ENCODE results near the gene ATF3. TPM values are rescaled to one million over a fixed set of nuclear protein-coding genes. Genes with fewer than 3 reads are reported as not detected.

ATF3 gene
- total and polyA plus RNA-seq, 4 donors, result 1.1 to 8.8 (median 5.5) TPM

GRCh38 chr1:212591922-212592321 lies 16.6 kb upstream of the ATF3 start (continued):
- TF ChIP-seq, protein P1, sequence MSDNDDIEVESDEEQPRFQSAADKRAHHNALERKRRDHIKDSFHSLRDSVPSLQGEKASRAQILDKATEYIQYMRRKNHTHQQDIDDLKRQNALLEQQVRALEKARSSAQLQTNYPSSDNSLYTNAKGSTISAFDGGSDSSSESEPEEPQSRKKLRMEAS (IDR thresholded peaks at IDR 0.05), result no peak
- TF ChIP-seq ATF3 (IDR thresholded peaks at IDR 0.05), result no peak
- TF ChIP-seq RXRA (IDR thresholded peaks at IDR 0.05), result no peak
- no peak for TF ChIP-seq TAF1 (conservative IDR thresholded peaks at IDR 0.05)
- TF ChIP-seq NR2F2 (IDR thresholded peaks at IDR 0.05), result no peak
- no peak for TF ChIP-seq HNF4A (conservative IDR thresholded peaks at IDR 0.05)
- TF ChIP-seq FOXA1 (IDR thresholded peaks at IDR 0.05), result no peak
- no peak for TF ChIP-seq YY1 (IDR thresholded peaks at IDR 0.05)
- TF ChIP-seq SP1 (IDR thresholded peaks at IDR 0.05), result no peak
- TF ChIP-seq HNF4G (IDR thresholded peaks at IDR 0.05), result no peak

- WGBS, result 88% methylated on average over 3 of the region's 3 CpGs
- TF ChIP-seq, protein P2, sequence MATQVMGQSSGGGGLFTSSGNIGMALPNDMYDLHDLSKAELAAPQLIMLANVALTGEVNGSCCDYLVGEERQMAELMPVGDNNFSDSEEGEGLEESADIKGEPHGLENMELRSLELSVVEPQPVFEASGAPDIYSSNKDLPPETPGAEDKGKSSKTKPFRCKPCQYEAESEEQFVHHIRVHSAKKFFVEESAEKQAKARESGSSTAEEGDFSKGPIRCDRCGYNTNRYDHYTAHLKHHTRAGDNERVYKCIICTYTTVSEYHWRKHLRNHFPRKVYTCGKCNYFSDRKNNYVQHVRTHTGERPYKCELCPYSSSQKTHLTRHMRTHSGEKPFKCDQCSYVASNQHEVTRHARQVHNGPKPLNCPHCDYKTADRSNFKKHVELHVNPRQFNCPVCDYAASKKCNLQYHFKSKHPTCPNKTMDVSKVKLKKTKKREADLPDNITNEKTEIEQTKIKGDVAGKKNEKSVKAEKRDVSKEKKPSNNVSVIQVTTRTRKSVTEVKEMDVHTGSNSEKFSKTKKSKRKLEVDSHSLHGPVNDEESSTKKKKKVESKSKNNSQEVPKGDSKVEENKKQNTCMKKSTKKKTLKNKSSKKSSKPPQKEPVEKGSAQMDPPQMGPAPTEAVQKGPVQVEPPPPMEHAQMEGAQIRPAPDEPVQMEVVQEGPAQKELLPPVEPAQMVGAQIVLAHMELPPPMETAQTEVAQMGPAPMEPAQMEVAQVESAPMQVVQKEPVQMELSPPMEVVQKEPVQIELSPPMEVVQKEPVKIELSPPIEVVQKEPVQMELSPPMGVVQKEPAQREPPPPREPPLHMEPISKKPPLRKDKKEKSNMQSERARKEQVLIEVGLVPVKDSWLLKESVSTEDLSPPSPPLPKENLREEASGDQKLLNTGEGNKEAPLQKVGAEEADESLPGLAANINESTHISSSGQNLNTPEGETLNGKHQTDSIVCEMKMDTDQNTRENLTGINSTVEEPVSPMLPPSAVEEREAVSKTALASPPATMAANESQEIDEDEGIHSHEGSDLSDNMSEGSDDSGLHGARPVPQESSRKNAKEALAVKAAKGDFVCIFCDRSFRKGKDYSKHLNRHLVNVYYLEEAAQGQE (IDR thresholded peaks at IDR 0.05), result no peak
- no peak for TF ChIP-seq NR2F2 (IDR thresholded peaks at IDR 0.05)
- TF ChIP-seq HNF4G (IDR thresholded peaks at IDR 0.05), result no peak
- no peak for TF ChIP-seq GABPA (IDR thresholded peaks at IDR 0.05 in 1 of 2, conservative IDR thresholded peaks at IDR 0.05 in 1 of 2)
- no peak for TF ChIP-seq YY1 (IDR thresholded peaks at IDR 0.05)
- no peak for TF ChIP-seq SP1 (IDR thresholded peaks at IDR 0.05)
- TF ChIP-seq, protein P1 (IDR thresholded peaks at IDR 0.05), result no peak
- TF ChIP-seq HNF4A (conservative IDR thresholded peaks at IDR 0.05), result no peak
- TF ChIP-seq ATF3 (IDR thresholded peaks at IDR 0.05), result no peak
- Histone ChIP-seq H3K4me3 (ENCODE audit: low read depth in 1 of 3, low read length in 3 of 3) (no peak overlapping the region), H3K27ac (ENCODE audit: low read depth in 1 of 2, low read length in 2 of 2) (no peak overlapping the region), H3K9ac (ENCODE audit: low read depth in 1 of 2, low read length in 2 of 2) (no peak overlapping the region), H3K4me1 (ENCODE audit: control insufficient read depth in 4 of 4, insufficient read depth in 4 of 4, low read length in 3 of 4) (no peaks in the 10 kb centered on the region), H3K27me3 (ENCODE audit: control insufficient read depth in 4 of 4, insufficient read depth in 4 of 4, low read length in 3 of 4) (no peaks in the 10 kb centered on the region), H3K9me3 (ENCODE audit: control insufficient read depth in 4 of 4, low read length in 3 of 4) (no peaks in the 10 kb centered on the region), H3K36me3 (ENCODE audit: control insufficient read depth in 4 of 4, insufficient read depth in 3 of 4, low read depth in 1 of 4, low read length in 3 of 4) (no peaks in the 10 kb centered on the region)
- no peak for DNase-seq (ENCODE audit: low spot score)
Observed at GRCh38 chr1:212593821-212594251, 14.7 kb upstream of the ATF3 start.

GRCh38 chr1:212594640-212595039 lies 13.9 kb upstream of the ATF3 start:
- Histone ChIP-seq H3K4me1 (ENCODE audit: control insufficient read depth in 4 of 4, insufficient read depth in 4 of 4, low read length in 3 of 4) (no peaks in the 10 kb centered on the region), H3K9me3 (ENCODE audit: control insufficient read depth in 4 of 4, low read length in 3 of 4) (no peaks in the 10 kb centered on the region), H3K36me3 (ENCODE audit: control insufficient read depth in 4 of 4, insufficient read depth in 3 of 4, low read depth in 1 of 4, low read length in 3 of 4) (no peaks in the 10 kb centered on the region), H3K9ac (ENCODE audit: low read depth in 1 of 2, low read length in 2 of 2) (no peak overlapping the region), H3K27ac (ENCODE audit: low read depth in 1 of 2, low read length in 2 of 2) (no peak overlapping the region), H3K27me3 (ENCODE audit: control insufficient read depth in 4 of 4, insufficient read depth in 4 of 4, low read length in 3 of 4) (no peaks in the 10 kb centered on the region), H3K4me3 (ENCODE audit: low read depth in 1 of 3, low read length in 3 of 3) (no peak overlapping the region)
- no peak for DNase-seq (ENCODE audit: low spot score)
- WGBS, result 98% methylated on average over 3 of the region's 3 CpGs
- TF ChIP-seq NR2F2 (IDR thresholded peaks at IDR 0.05) (no peak), ZBTB33 (IDR thresholded peaks at IDR 0.05) (no peak), YY1 (IDR thresholded peaks at IDR 0.05) (no peak), EGR1 (IDR thresholded peaks at IDR 0.05; ENCODE audit: low read depth in 2 of 2) (no peak), FOXA2 (IDR thresholded peaks at IDR 0.05) (no peak), JUND (IDR thresholded peaks at IDR 0.05) (no peak), RXRA (IDR thresholded peaks at IDR 0.05) (no peak), TAF1 (conservative IDR thresholded peaks at IDR 0.05) (no peak), GABPA (IDR thresholded peaks at IDR 0.05 in 1 of 2, conservative IDR thresholded peaks at IDR 0.05 in 1 of 2) (no peak)
- TF ChIP-seq, protein P3, sequence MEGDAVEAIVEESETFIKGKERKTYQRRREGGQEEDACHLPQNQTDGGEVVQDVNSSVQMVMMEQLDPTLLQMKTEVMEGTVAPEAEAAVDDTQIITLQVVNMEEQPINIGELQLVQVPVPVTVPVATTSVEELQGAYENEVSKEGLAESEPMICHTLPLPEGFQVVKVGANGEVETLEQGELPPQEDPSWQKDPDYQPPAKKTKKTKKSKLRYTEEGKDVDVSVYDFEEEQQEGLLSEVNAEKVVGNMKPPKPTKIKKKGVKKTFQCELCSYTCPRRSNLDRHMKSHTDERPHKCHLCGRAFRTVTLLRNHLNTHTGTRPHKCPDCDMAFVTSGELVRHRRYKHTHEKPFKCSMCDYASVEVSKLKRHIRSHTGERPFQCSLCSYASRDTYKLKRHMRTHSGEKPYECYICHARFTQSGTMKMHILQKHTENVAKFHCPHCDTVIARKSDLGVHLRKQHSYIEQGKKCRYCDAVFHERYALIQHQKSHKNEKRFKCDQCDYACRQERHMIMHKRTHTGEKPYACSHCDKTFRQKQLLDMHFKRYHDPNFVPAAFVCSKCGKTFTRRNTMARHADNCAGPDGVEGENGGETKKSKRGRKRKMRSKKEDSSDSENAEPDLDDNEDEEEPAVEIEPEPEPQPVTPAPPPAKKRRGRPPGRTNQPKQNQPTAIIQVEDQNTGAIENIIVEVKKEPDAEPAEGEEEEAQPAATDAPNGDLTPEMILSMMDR (IDR thresholded peaks at IDR 0.05; ENCODE audit: low read depth, low read length, missing input control), result no peak
- TF ChIP-seq, protein P1 (IDR thresholded peaks at IDR 0.05), result no peak
- TF ChIP-seq, protein P2 (IDR thresholded peaks at IDR 0.05), result no peak
